Measurements from ENCODE around the gene CDH23.

Gene CDH23

GRCh38 chr10:71837098-71837827 lies 440.5 kb downstream of the CDH23 start:
- Histone ChIP-seq H3K27ac (ENCODE audit: low read depth, low read length) (no peak overlapping the region), H3K9me3 (ENCODE audit: low read length) (no peaks in the 10 kb centered on the region), H3K36me3 (ENCODE audit: insufficient read depth, low read length) (peaks cover 9% of the 10 kb centered on the region), H3K4me1 (ENCODE audit: insufficient read depth, low read length) (peaks cover 66% of the 10 kb centered on the region), H3K27me3 (ENCODE audit: control insufficient read depth in 1 of 2, insufficient read depth in 2 of 2, low read length in 2 of 2) (no peaks in the 10 kb centered on the region), H3K9ac (ENCODE audit: low read length) (no peak overlapping the region), H3K4me3 (ENCODE audit: low read depth in 1 of 2, low read length in 2 of 2) (no peak overlapping the region)

- Histone ChIP-seq H3K9ac (ENCODE audit: low read length) (no peak overlapping the region), H3K4me1 (ENCODE audit: insufficient read depth, low read length) (peaks cover 69% of the 10 kb centered on the region), H3K27me3 (ENCODE audit: control insufficient read depth in 1 of 2, insufficient read depth in 2 of 2, low read length in 2 of 2) (no peaks in the 10 kb centered on the region), H3K27ac (ENCODE audit: low read depth, low read length) (no peak overlapping the region), H3K9me3 (ENCODE audit: low read length) (no peaks in the 10 kb centered on the region), H3K4me3 (ENCODE audit: low read depth in 1 of 2, low read length in 2 of 2) (no peak overlapping the region), H3K36me3 (ENCODE audit: insufficient read depth, low read length) (peaks cover 3% of the 10 kb centered on the region)
Measured at GRCh38 chr10:71838264-71839211, 441.8 kb downstream of the CDH23 start.

- Histone ChIP-seq H3K4me3 (ENCODE audit: low read depth in 1 of 2, low read length in 2 of 2) (no peak overlapping the region), H3K27ac (ENCODE audit: low read depth, low read length) (peak overlapping the region; percentile 25), H3K36me3 (ENCODE audit: insufficient read depth, low read length) (no peaks in the 10 kb centered on the region), H3K27me3 (ENCODE audit: control insufficient read depth in 1 of 2, insufficient read depth in 2 of 2, low read length in 2 of 2) (no peaks in the 10 kb centered on the region), H3K4me1 (ENCODE audit: insufficient read depth, low read length) (peaks cover 70% of the 10 kb centered on the region), H3K9me3 (ENCODE audit: low read length) (no peaks in the 10 kb centered on the region), H3K9ac (ENCODE audit: low read length) (no peak overlapping the region)
Measured at GRCh38 chr10:71840177-71840957, 443.6 kb downstream of the CDH23 start.

- H3K27ac ChIP-seq (ENCODE audit: low read depth, low read length) = no peak overlapping the region
- no peaks in the 10 kb centered on the region for H3K9me3 ChIP-seq (ENCODE audit: low read length)
- H3K9ac ChIP-seq (ENCODE audit: low read length) = no peak overlapping the region
- H3K36me3 ChIP-seq (ENCODE audit: insufficient read depth, low read length) = no peaks in the 10 kb centered on the region
- peaks cover 70% of the 10 kb centered on the region for H3K4me1 ChIP-seq (ENCODE audit: insufficient read depth, low read length)
- no peaks in the 10 kb centered on the region for H3K27me3 ChIP-seq (ENCODE audit: control insufficient read depth in 1 of 2, insufficient read depth in 2 of 2, low read length in 2 of 2)
- H3K4me3 ChIP-seq (ENCODE audit: low read depth in 1 of 2, low read length in 2 of 2) = no peak overlapping the region
Measured at GRCh38 chr10:71840958-71841335, 444.2 kb downstream of the CDH23 start.

GRCh38 chr10:71842422-71842821 lies 445.7 kb downstream of the CDH23 start:
- peaks cover 64% of the 10 kb centered on the region for H3K4me1 ChIP-seq (ENCODE audit: insufficient read depth, low read length)
- no peaks in the 10 kb centered on the region for H3K9me3 ChIP-seq (ENCODE audit: low read length)
- H3K9ac ChIP-seq (ENCODE audit: low read length) = no peak overlapping the region
- H3K4me3 ChIP-seq (ENCODE audit: low read depth in 1 of 2, low read length in 2 of 2) = no peak overlapping the region
- no peak overlapping the region for H3K27ac ChIP-seq (ENCODE audit: low read depth, low read length)
- H3K36me3 ChIP-seq (ENCODE audit: insufficient read depth, low read length) = no peaks in the 10 kb centered on the region
- H3K27me3 ChIP-seq (ENCODE audit: control insufficient read depth in 1 of 2, insufficient read depth in 2 of 2, low read length in 2 of 2) = no peaks in the 10 kb centered on the region

- Histone ChIP-seq H3K27me3 (ENCODE audit: control insufficient read depth in 1 of 2, insufficient read depth in 2 of 2, low read length in 2 of 2) (no peaks in the 10 kb centered on the region), H3K4me3 (ENCODE audit: low read depth in 1 of 2, low read length in 2 of 2) (no peak overlapping the region), H3K27ac (ENCODE audit: low read depth, low read length) (no peak overlapping the region), H3K36me3 (ENCODE audit: insufficient read depth, low read length) (no peaks in the 10 kb centered on the region), H3K9ac (ENCODE audit: low read length) (no peak overlapping the region), H3K4me1 (ENCODE audit: insufficient read depth, low read length) (peaks cover 62% of the 10 kb centered on the region), H3K9me3 (ENCODE audit: low read length) (no peaks in the 10 kb centered on the region)
Measured at GRCh38 chr10:71842856-71843686, 446.4 kb downstream of the CDH23 start.

- no peak overlapping the region for H3K4me3 ChIP-seq (ENCODE audit: low read depth in 1 of 2, low read length in 2 of 2)
- H3K36me3 ChIP-seq (ENCODE audit: insufficient read depth, low read length) = no peaks in the 10 kb centered on the region
- no peak overlapping the region for H3K27ac ChIP-seq (ENCODE audit: low read depth, low read length)
- H3K9ac ChIP-seq (ENCODE audit: low read length) = no peak overlapping the region
- no peaks in the 10 kb centered on the region for H3K27me3 ChIP-seq (ENCODE audit: control insufficient read depth in 1 of 2, insufficient read depth in 2 of 2, low read length in 2 of 2)
- no peaks in the 10 kb centered on the region for H3K9me3 ChIP-seq (ENCODE audit: low read length)
- H3K4me1 ChIP-seq (ENCODE audit: insufficient read depth, low read length) = peaks cover 62% of the 10 kb centered on the region
Measured at GRCh38 chr10:71844084-71844483, 447.4 kb downstream of the CDH23 start.

GRCh38 chr10:71844695-71845094 lies 448.0 kb downstream of the CDH23 start:
- H3K4me3 ChIP-seq (ENCODE audit: low read depth in 1 of 2, low read length in 2 of 2) = no peak overlapping the region
- H3K4me1 ChIP-seq (ENCODE audit: insufficient read depth, low read length) = peaks cover 63% of the 10 kb centered on the region
- H3K27ac ChIP-seq (ENCODE audit: low read depth, low read length) = no peak overlapping the region
- no peaks in the 10 kb centered on the region for H3K27me3 ChIP-seq (ENCODE audit: control insufficient read depth in 1 of 2, insufficient read depth in 2 of 2, low read length in 2 of 2)
- H3K36me3 ChIP-seq (ENCODE audit: insufficient read depth, low read length) = no peaks in the 10 kb centered on the region
- H3K9me3 ChIP-seq (ENCODE audit: low read length) = no peaks in the 10 kb centered on the region
- H3K9ac ChIP-seq (ENCODE audit: low read length) = no peak overlapping the region

GRCh38 chr10:71845410-71846405 lies 449.0 kb downstream of the CDH23 start:
- no peak overlapping the region for H3K4me3 ChIP-seq (ENCODE audit: low read depth in 1 of 2, low read length in 2 of 2)
- no peaks in the 10 kb centered on the region for H3K36me3 ChIP-seq (ENCODE audit: insufficient read depth, low read length)
- peaks cover 60% of the 10 kb centered on the region for H3K4me1 ChIP-seq (ENCODE audit: insufficient read depth, low read length)
- no peaks in the 10 kb centered on the region for H3K27me3 ChIP-seq (ENCODE audit: control insufficient read depth in 1 of 2, insufficient read depth in 2 of 2, low read length in 2 of 2)
- H3K9ac ChIP-seq (ENCODE audit: low read length) = no peak overlapping the region
- no peak overlapping the region for H3K27ac ChIP-seq (ENCODE audit: low read depth, low read length)
- H3K9me3 ChIP-seq (ENCODE audit: low read length) = no peaks in the 10 kb centered on the region

- Histone ChIP-seq H3K27me3 (ENCODE audit: control insufficient read depth in 1 of 2, insufficient read depth in 2 of 2, low read length in 2 of 2) (no peaks in the 10 kb centered on the region), H3K4me1 (ENCODE audit: insufficient read depth, low read length) (peaks cover 60% of the 10 kb centered on the region), H3K9me3 (ENCODE audit: low read length) (no peaks in the 10 kb centered on the region), H3K36me3 (ENCODE audit: insufficient read depth, low read length) (no peaks in the 10 kb centered on the region), H3K9ac (ENCODE audit: low read length) (no peak overlapping the region), H3K27ac (ENCODE audit: low read depth, low read length) (no peak overlapping the region), H3K4me3 (ENCODE audit: low read depth in 1 of 2, low read length in 2 of 2) (no peak overlapping the region)
Measured at GRCh38 chr10:71846816-71847215, 450.1 kb downstream of the CDH23 start.
